Stimulated activated CD4-positive, alpha-beta T cell treated with anti-CD3 and anti-CD28 coated beads, Interleukin-12 subunit alpha, Interleukin-12 subunit beta, amount 100 ng/mL, for 24 hours (primary cell): ENCODE results near the gene APOA5.
"Not testable (repeated sequence)": the region's sequence is repeated elsewhere in the genome, so short reads cannot be mapped to it uniquely, and the experiment has no call there.

ENCODE experiments used
- DNase-seq, 2 experiments: peaks; one replicate each; pipeline ENCODE4 v3.0.0-alpha.2; 2020; ENCODE audit warnings: low read depth in 2 of 2

Gene APOA5

DNA sequence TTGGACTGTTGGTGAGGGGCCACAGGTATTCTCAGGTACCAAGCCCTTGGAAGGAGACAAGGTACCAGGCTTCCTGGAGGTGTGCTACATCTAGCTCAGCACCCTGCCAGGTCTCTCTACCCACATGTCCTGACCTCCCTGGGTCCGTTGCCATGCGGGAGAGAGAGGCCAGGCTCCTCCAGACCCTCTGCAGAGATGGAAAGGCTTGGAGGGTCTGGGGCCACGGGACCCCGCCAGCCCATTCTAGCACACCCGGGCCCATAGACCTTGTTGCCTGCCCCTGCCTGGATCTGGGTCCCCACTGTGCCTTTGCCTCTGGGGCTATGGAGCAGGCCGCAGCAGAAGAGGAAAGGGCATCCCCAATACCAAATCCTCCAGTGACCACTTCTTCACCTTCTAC lies 35.8 kb upstream of the APOA5 start:
- DNase-seq, result no peak

DNA sequence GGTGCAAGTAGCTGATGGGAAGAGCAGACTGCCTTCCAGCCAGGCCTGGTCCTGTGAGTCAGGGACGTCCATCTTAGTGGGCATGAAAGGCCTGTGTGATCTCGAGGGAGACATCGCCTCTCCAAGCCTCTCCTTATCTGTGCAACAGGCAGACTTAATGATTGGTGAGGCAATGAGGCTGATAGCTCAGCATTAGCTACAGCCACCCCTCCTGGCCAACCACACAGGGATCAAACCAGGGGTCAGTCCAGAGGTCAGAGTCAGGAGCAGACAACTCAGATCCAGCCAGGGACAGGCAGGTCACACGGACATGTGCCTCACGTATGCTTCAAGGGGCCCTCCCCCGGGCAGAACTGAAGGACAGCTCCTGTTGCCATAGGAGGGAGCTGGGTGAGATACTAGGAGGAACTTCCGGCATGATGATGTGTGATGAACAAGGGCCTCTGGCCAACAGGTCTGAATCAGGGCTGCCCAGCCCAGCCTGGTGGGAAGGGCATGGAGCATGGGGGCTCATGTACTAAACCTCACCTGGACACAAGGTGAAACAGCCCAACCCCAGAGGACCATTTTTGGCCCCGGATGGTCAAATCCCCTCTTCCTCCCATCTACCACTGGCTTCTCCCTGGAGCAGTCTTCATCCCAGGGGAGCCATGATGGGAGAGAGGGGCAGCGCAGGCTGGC lies 35.2 kb upstream of the APOA5 start:
- DNase-seq, result no peak

DNA sequence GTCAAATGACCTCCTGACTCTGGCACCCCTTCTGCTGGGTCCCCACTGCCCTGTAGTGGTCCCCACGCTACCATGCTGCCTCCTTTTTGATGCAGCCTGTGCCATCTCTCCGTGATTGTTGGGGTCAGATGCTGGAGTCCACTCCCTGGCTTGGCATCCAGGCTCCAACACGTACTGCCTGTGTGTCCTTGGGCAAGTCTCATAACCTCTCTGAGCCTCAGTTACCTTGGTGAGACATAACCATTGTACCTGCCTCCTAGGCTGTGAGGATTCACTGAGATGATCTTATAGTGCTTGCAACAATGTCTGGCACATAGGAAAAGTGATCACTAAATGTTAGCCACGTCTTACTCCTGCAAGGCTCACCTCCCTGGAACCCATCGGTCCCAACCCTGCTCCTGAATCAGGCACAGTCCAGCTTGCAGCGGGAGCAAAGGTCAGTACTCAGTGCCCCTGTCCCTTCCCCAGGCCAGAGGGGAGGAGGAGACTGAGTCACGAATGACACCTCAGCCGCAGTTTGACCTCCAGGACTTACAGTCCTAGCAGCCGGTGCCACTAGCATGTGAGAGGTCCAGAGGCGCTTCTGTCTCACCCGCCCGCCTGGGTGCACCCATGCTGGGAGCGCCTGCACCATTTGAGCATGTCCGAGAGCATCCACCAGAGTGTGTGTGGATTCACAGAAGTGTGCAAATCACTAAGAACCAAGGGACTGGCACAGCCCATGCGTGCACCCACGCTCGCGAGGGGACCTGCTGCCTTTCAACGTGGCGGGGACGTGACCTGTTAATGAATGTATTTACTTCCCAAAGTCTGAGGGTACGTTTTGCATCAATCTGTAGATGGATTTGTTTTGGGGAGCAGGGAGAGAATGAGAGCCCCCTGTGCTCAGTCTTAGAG lies 34.4 kb upstream of the APOA5 start:
- DNase-seq, result no peak

DNA sequence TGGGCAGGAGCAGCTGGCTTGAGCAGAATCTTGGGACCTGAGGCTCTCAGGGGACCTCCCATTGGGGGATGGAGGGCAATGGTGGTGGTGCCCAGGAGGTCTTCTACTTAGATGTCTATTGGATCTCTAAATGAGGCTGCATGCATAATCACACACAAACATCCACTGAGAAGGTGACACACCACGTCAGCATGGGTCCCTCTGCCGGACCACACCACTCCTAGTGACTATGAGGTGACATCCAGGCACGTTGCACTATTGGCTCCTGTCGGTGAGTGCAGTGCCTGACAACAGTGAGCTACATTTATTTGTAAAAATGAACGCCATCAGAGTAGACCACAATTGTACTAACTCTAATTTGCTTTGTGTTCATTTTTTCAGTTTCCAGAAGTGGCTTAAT lies 33.8 kb upstream of the APOA5 start:
- no peak for DNase-seq

DNA sequence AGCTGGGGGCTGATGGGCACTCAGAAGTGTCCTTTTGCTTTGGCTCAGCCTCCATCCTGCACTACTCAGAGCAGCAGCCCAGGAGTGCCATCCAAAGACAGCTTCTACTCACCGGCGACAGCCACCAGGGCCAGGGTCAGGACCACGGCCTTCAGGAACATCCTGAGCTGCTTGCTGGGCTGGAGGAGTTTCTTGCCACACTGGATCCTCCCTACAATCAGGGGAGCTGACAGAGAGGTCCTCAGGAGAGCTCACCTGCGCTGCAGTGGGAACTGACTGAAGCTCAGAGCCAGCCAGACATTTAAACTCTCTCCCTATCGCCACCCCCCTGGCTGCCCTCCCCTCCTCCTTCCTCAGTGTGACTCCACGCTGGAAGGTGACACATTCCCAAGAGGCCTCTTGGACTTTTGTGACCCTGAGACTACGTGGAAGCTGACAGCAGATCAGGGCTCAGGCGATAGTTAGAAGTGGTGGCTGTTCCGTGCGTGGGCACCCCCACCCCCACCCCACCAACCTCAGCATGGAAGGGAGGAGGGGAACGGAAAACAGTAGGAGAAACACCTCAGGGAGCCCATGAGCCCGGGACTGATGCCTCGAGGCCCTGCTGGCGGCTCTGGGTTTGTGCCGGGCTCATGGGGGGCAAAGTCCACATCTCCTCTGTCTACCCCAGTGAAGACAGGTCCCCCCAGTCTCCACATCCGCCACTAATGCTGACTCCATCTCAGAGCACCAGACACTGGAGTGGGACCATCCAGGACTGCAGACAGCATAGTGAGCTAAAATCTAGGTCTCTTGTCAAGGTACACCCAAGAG lies 31.6 kb upstream of the APOA5 start, which contains the start of gene APOA4:
Gene APOA4 (minus strand): TSS at position 274 of the 813 bp plus-strand sequence. CDS start 113 bp downstream, at position 161.
- no peak for DNase-seq

DNA sequence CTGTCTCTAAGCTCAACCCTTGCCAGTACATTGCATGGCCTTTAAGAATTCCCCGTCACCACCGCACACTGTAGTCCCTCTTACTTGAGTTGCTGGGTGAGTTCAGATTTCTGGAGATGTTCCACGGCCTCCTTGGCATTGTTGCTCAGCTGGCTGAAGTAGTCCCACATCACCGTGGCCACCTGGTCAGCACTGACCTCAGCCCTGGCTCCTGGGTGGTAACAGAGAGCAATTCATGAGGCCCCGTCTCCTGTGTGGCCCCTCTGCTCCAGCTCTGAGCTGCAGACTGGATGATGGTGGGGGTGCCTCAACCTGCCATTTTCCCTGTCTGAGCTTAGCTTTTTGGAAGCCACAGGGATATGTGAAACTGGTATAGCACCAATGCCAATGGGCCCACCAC lies 30.9 kb upstream of the APOA5 start:
- no peak for DNase-seq

DNA sequence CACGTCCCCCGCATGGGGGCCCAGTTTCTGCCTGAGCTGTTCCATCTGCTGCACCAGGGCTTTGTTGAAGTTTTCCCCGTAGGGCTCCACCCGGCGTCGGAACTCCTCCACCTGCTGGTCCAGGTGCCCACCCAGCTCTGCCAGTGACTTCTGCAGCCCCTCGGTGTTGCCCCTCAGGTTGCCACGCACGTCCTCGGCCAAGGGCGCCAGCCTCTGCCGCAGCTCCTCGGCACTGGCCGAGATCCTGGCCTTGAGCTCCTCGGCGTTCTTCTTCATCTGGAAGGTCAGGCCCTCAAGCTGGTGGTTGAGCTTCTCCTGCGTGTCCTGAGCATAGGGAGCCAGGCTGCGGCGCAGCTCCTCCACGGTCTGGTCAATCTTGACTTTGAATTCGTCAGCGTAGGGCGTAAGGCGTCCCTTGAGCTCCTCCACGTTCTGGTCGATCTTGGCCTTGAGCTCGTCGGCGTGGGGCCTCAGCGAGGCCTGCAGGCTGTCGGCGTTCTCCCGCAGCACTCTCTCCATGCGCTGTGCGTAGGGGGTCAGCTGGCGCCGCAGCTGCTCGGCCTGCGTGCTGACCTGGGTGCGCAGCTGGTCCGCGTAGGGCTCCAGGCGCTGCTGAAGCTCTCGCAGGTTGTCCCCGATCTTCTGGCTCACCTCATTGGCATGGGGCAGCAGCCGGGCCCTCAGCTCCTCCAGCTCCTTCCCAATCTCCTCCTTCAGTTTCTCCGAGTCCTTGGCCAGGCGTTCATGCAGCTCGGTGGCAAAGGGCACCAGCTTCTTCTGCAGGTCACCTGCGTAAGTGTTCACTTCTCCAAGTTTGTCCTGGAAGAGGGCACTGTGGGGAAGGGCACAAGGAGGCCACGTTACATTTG lies 29.6 kb upstream of the APOA5 start:
- DNase-seq, result no peak

DNA sequence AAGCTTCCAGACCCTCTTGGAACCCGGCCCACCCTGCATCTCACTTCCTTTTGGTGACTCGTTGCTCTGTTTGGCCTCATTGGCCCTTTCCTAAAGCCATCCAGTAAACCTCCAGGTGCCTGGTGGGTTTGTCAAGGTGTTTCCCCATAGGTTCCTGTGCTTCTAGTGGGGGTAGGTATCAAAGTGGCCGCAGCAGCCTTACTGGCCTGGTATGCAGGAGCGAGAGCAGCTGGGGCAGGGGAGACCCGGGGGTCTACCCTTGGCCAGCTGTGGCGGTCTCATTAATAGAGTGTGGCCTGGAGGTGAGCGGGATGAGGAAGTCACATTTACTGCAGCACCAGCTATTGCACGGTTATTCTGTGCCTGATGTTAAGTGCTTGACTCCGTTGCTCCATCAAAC lies 27.4 kb upstream of the APOA5 start:
- no peak for DNase-seq

DNA sequence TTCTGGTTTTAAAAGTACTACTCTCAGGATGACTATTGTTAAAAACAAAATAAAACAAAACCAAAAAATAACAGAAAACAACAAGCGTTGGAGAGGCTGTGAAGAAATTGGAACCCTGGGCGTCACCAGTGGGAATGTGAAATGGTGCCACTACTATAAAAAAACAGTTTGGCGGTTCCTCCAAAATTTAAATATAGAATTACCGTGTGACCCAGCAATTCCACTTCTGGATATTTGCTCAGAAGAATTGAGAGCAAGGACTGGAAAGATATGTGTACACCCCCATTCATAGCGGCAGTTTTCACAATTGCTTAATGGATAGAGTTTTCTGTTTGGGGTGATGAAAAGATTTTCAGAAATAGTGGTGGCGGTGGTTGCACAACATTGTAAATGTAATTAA lies 22.8 kb upstream of the APOA5 start:
- DNase-seq, result no peak

DNA sequence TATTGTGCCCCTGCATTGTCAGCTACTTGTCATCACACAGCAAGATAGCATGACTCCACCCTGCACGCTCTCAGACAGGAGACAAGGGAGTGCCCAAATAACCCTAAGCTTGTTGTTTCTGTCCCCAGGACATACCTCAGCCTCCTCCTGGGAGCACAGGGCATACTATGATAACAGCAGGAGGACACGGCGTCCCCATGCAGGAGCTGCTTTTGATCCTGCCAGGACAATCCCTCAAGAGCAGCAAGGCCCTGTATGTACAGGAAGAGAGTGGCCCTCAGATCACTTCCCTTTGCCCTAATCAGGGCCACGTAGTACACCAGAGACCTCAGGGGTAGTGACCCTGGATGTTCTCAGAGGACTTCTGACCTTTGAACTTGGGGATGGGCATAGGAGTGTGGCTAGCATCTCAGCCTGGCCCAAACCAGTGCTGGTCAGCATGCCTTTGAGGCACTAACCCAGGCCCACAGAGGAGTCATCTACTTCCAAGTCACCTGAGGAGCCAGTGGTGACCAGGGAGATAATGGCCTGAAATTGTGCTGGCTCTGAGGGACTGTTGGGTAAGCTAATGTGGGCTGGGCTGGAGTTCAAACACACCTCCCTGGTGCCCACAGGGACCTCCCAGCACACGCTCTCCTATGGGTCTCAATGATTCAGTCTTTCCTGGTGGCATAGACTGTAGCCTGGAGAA lies 22.2 kb upstream of the APOA5 start:
- no peak for DNase-seq

DNA sequence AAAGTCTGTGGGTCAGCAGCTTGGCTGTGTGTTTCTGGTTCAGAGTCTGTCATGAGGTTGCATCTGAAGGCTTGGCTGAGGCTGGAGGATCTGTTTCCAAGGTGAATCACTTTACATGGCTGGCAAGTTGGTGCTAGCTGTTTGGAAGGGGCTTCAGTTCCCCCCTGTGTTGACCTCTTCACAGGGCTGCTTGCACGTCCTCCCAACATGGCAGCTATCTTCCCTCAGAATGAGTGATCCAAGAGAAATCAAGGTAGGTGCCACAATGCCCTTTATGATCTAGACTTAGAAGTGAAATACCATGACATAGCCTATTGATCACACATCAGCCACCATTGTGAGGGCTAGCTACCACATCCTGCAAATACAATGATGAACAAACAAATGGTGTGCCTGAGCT lies 21.5 kb upstream of the APOA5 start:
- no peak for DNase-seq

DNA sequence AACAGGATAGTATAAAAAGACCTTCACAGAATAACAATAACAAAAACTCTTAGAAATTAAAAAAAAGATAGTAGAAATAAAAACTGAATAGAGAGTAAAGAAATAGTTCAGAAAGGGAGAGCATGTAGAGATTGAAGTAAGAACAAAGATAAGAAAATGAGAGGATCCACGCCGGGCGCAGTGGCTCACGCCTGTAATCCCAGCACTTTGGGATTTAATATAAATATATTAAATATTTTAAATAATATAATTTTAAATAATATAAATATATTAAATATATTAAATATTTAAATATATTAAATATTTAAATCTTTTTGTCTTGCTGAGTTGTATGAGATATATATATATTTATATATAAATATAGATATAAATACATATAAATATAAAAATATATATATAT lies 20.4 kb upstream of the APOA5 start:
- no peak for DNase-seq

DNA sequence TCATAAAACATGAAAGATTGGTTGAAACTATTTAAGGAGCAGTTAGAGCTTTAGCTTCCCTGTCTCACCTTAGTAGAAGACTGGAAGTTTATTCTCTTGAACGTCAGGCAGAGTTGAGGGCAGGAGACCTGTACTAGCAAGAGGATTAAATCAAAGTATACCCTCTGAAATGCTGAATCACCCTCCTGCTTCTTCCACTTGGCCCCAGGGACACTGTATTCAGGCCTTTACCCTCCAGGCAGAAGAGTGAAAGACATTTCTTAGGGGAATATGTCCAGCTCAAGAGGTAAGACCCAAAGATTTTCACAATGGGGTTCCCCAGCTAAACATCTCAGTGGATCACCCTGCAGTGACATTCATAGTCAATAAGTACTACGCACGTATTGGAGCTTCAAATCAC lies 19.5 kb upstream of the APOA5 start:
- DNase-seq, result no peak

DNA sequence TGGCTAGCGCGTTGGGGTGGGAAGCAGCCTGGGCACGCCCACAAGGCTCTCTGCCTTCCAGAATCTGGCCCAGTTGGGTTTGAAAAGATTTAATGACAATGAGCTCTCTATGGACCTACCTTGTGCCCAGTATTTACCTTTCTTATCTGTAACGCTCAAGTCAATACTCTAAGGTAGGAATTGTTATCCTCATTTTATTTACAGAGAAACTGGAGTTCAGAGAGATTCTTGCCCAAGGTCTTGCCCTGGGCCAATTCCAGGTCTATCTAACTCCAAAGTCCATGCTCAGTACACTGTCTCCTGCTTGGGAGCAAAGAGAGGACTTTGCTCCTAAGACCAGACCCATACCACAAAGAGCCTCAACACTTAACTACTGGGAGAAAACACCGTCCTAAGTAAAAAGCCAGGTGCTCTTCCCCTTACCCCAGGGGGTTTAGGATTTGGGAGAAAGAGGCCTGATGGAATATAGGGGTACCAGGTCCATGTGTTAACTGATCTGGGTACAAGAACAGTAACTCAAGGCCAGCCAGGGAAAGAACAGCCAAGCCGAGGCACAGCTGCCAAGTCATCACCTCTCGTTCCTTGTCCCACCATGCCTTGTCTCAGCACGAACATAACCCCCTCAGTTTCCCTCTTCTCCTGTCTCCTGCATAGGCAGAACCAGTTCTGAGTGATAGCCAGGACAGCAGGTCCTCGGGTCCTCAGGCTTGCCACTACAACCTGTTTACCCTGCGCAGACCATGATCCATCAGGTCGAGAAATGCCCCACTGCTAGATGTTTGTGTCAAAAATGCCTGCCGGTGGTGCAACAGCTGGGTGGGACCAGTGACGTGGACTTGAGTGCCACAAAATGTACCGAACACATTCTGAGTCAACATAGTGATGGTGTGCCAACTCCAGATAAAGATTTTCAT lies 16.8 kb upstream of the APOA5 start:
- DNase-seq, result no peak

DNA sequence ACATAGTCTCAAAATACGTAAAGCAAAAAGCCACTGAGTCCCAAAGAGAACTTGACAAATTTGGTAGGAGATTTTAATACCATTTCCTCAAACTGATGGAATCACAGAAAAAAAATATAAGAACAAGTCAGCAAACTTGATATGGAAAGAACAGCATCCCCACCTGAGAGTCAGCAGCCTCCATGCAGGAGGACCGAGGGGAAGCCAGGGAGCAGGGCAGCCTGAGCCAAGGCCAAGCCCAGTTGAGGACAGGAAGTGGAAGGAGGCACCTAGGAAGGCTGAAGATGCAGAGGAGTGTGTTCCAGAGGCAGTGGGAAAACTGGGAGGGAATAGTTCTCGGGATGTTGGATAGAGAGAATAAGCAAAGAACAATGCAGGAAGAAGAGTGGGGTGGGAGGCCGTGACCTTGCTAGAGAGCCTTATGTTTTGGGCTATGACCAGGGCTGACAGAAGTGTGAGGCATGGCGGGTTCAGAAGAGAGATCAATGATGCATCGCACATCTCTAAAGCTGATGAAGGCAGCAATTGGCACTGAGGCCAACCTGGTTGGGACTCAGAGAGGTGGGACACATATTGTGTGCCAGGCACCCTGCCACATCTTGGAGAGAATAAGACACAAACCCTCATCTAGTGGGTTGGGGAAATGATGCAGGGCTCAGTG lies 16.1 kb upstream of the APOA5 start:
- no peak for DNase-seq

DNA sequence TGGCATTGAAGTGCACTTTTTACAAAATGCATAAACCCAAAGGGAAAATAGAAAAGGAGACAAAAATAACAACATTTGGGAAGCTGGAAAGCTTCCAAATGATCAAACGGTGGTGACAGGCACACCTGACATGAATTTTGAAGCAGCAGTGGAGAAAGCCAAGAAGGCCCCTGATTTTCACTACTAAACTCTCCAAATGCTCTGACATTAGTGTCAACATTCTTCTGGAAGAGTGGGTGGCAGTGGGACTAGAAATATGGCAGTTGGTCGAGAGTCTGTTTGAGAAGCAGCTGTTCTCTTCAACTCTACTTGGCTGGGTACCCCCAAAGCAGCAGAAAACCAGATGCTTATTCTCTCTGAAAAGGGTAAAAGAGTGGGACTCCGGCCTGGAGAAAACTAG lies 12.3 kb upstream of the APOA5 start:
- no peak for DNase-seq

DNA sequence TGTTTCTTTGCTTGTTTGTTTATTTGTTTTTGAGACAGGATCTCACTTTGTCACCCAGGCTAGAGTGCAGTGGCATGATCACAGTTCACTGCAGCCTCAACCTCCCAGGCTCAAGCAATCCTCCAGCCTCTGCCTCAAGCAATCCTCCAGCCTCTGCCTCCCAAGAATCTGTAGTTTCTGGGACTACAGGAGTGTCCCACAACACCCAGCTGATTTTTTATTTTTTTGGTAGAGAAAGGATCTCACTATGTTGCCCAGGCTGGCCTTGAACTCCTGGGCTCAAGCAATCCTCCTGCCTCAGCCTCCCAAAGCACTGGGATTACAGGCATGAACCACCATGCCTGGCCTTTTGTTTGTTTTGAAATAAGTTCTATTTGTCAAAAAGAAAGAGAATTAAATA lies 10.0 kb upstream of the APOA5 start:
- not testable (repeated sequence) for DNase-seq

DNA sequence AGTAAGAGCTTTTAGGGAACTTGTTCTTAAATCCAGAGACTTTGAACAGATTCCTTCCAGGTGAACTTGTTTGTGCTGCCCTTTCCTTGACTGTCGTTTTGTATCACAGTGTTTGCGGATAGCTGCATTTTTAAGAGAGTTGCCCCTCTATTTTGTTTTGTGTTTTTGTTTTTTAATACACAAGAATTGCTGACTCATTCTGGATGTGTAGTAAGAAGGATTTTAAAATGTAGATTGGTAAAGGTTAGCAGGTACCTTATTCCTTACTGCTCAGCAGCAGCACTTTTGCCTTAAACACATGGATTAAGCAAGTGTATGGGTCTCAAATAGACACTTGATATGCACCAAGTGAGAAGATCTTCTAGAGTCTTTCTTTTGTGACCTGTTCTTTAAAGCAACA lies 8.9 kb upstream of the APOA5 start:
- no peak for DNase-seq

DNA sequence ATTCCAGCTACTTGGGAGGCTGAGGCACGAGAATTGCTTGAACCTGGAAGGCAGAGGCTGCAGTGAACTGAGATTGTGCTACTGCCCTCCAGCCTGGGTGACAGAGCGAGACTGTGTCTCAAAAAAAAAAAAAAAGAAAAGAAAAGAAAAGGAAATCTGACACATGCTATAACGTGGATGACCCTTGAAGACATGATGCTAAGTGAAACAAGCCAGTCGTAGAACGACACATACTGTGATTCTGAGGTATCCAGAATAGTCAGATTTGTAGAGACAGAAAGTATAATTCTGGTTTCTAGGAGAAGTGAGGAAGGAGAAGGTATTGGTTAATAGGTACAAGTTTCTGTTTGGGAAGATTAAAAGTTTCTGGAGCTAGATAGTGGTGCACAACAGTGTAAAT lies 6.7 kb upstream of the APOA5 start:
- no peak for DNase-seq
